GM12891 (cell line): ENCODE data around the gene SMCO4.

Experiments
- POLR2A ChIP-seq: IDR thresholded peaks from 2 replicates; pipeline ENCODE4 v1.6.1; 2011; ENCODE audit warnings: low read depth, low read length, control low read depth
- POLR2AphosphoS5 ChIP-seq: IDR thresholded peaks from 2 replicates; pipeline ENCODE4 v1.6.1; 2011; ENCODE audit warnings: low read depth, low read length, control low read depth

GRCh38 chr11:93574638-93575220 lies 31.5 kb upstream of the SMCO4 start:
- TF ChIP-seq POLR2AphosphoS5 (no peak), POLR2A (no peak)
